CD4-positive, alpha-beta T cell treated with Interleukin-17A for 1 hour (primary cell): ENCODE results near the gene DLEC1.

Experiments
- DNase-seq: peaks from one replicate; pipeline ENCODE4 v3.0.0-alpha.2; 2020

Gene DLEC1

GRCh38 chr3:38039101-38039898, at the start of gene DLEC1:
Gene DLEC1, plus strand, starts transcription at chr3:38039208. Its CDS starts 18 bp downstream, at chr3:38039226.
- peak; percentile 90 for DNase-seq

- DNase-seq, result no peak
Measured at GRCh38 chr3:37989821-37990480, 49.1 kb upstream of the DLEC1 start.

- DNase-seq, result no peak
Measured at GRCh38 chr3:37990527-37990926, 48.5 kb upstream of the DLEC1 start, which contains the start of gene VILL. Gene VILL, plus strand, starts transcription at chr3:37990786. Its CDS starts 2,887 bp downstream, at chr3:37993673.

- no peak for DNase-seq
Measured at GRCh38 chr3:37991109-37991508, 47.9 kb upstream of the DLEC1 start.

GRCh38 chr3:37991823-37992222, 47.2 kb upstream of the DLEC1 start:
- DNase-seq, result no peak

- DNase-seq, result no peak
Measured at GRCh38 chr3:37992271-37993066, 46.5 kb upstream of the DLEC1 start.

GRCh38 chr3:37993067-37993455, 45.9 kb upstream of the DLEC1 start:
- no peak for DNase-seq

- no peak for DNase-seq
Measured at GRCh38 chr3:37993460-37993819, 45.6 kb upstream of the DLEC1 start.

GRCh38 chr3:37993820-37994638, 45.0 kb upstream of the DLEC1 start:
- peak; percentile 55 for DNase-seq

GRCh38 chr3:37994639-37994972, 44.4 kb upstream of the DLEC1 start:
- no peak for DNase-seq

GRCh38 chr3:37995652-37996641, 43.1 kb upstream of the DLEC1 start:
- peak; percentile 33 for DNase-seq

GRCh38 chr3:37996785-37997301, 42.2 kb upstream of the DLEC1 start:
- peak; percentile 89 for DNase-seq

GRCh38 chr3:37997342-37997741, 41.7 kb upstream of the DLEC1 start:
- DNase-seq, result no peak

GRCh38 chr3:37997791-37998370, 41.1 kb upstream of the DLEC1 start:
- no peak for DNase-seq

GRCh38 chr3:37999836-38000235, 39.2 kb upstream of the DLEC1 start:
- DNase-seq, result no peak

GRCh38 chr3:38000242-38000916, 38.6 kb upstream of the DLEC1 start:
- DNase-seq, result no peak

GRCh38 chr3:38000965-38001455, 38.0 kb upstream of the DLEC1 start:
- no peak for DNase-seq

- no peak for DNase-seq
Measured at GRCh38 chr3:38001456-38002081, 37.4 kb upstream of the DLEC1 start.

- no peak for DNase-seq
Measured at GRCh38 chr3:38002291-38002876, 36.6 kb upstream of the DLEC1 start.
